BLaER1 treated with 17β-estradiol and CSF1 and Interleukin-3, amounts not matched to agents 10 nM and 100 nM (cell line): ENCODE results near the gene MARK1.

ENCODE experiments used
- H3K27ac ChIP-seq, 11 experiments: shearing (Covaris generic); formaldehyde crosslinking; 2 replicates each; pipeline ENCODE4 v1.8.1; 2022
- H3K27me3 ChIP-seq, 11 experiments: shearing (Covaris generic); formaldehyde crosslinking; 2 replicates each; pipeline ENCODE4 v1.8.1; 2022
- H3K36me3 ChIP-seq, 11 experiments: shearing (Covaris generic); formaldehyde crosslinking; 2 replicates each; pipeline ENCODE4 v1.8.1; 2022
- H3K4me1 ChIP-seq, 10 experiments: shearing (Covaris generic); formaldehyde crosslinking; 2 replicates each; pipeline ENCODE4 v1.8.1; 2022
- H3K4me2 ChIP-seq, 11 experiments: shearing (Covaris generic); formaldehyde crosslinking; 2 replicates each; pipeline ENCODE4 v1.8.1; 2022
- H3K4me3 ChIP-seq, 10 experiments: shearing (Covaris generic); formaldehyde crosslinking; 2 replicates each; pipeline ENCODE4 v1.8.1; 2022
- H3K9ac ChIP-seq, 11 experiments: shearing (Covaris generic); formaldehyde crosslinking; 2 replicates each; pipeline ENCODE4 v1.8.1; 2022
- H3K9me3 ChIP-seq, 11 experiments: shearing (Covaris generic); formaldehyde crosslinking; replicated peaks in 1 of 11; 2 replicates each; pipeline ENCODE4 v1.8.1; 2022
- H4K20me1 ChIP-seq, 11 experiments: shearing (Covaris generic); formaldehyde crosslinking; 2 replicates each; pipeline ENCODE4 v1.8.1; 2022
- Cebpa-rat ChIP-seq, 11 experiments: shearing (Covaris generic); IDR thresholded peaks; 2 replicates each; pipeline ENCODE4 v1.8.1; 2022

Gene MARK1

GRCh38 chr1:220552672-220553260, 24.8 kb downstream of the MARK1 start:
- Histone ChIP-seq H3K4me1 (no peaks in the 10 kb centered on the region), H3K9ac (no peak overlapping the region), H3K4me2 (no peak overlapping the region), H3K9me3 (no peaks in the 10 kb centered on the region), H3K27me3 (no peaks in the 10 kb centered on the region), H4K20me1 (no peaks in the 10 kb centered on the region), H3K27ac (no peak overlapping the region), H3K4me3 (no peak overlapping the region), H3K36me3 (no peaks in the 10 kb centered on the region)
- TF ChIP-seq Cebpa-rat (IDR thresholded peaks at IDR 0.05): no peak

- H3K4me2 ChIP-seq: no peak overlapping the region
- H3K9me3 ChIP-seq: no peaks in the 10 kb centered on the region
- H3K27ac ChIP-seq: no peak overlapping the region
- no peaks in the 10 kb centered on the region for H3K27me3 ChIP-seq
- no peak overlapping the region for H3K4me3 ChIP-seq
- no peaks in the 10 kb centered on the region for H4K20me1 ChIP-seq
- no peak overlapping the region for H3K9ac ChIP-seq
- no peaks in the 10 kb centered on the region for H3K4me1 ChIP-seq
- no peaks in the 10 kb centered on the region for H3K36me3 ChIP-seq
- TF ChIP-seq Cebpa-rat (IDR thresholded peaks at IDR 0.05): no peak
Observed at GRCh38 chr1:220556641-220557040, 28.7 kb downstream of the MARK1 start.

GRCh38 chr1:220563564-220563963, 35.6 kb downstream of the MARK1 start:
- no peak overlapping the region for H3K4me3 ChIP-seq
- H3K9ac ChIP-seq: no peak overlapping the region
- H4K20me1 ChIP-seq: no peaks in the 10 kb centered on the region
- no peak overlapping the region for H3K27ac ChIP-seq
- H3K27me3 ChIP-seq: no peaks in the 10 kb centered on the region
- H3K4me1 ChIP-seq: no peaks in the 10 kb centered on the region
- H3K36me3 ChIP-seq: no peaks in the 10 kb centered on the region
- H3K4me2 ChIP-seq: no peak overlapping the region
- TF ChIP-seq Cebpa-rat (IDR thresholded peaks at IDR 0.05): no peak
- H3K9me3 ChIP-seq: no peaks in the 10 kb centered on the region

- no peak for TF ChIP-seq Cebpa-rat (IDR thresholded peaks at IDR 0.05)
- Histone ChIP-seq H3K4me2 (no peak overlapping the region), H3K27ac (no peak overlapping the region), H3K4me3 (no peak overlapping the region), H4K20me1 (no peaks in the 10 kb centered on the region), H3K9me3 (no peaks in the 10 kb centered on the region), H3K27me3 (no peaks in the 10 kb centered on the region), H3K4me1 (no peaks in the 10 kb centered on the region), H3K9ac (no peak overlapping the region), H3K36me3 (no peaks in the 10 kb centered on the region)
Observed at GRCh38 chr1:220564216-220564615, 36.3 kb downstream of the MARK1 start.

GRCh38 chr1:220565670-220566069, 37.7 kb downstream of the MARK1 start:
- Histone ChIP-seq H3K36me3 (no peaks in the 10 kb centered on the region), H3K27me3 (no peaks in the 10 kb centered on the region), H3K4me1 (no peaks in the 10 kb centered on the region), H3K4me2 (no peak overlapping the region), H4K20me1 (no peaks in the 10 kb centered on the region), H3K9me3 (no peaks in the 10 kb centered on the region), H3K4me3 (no peak overlapping the region), H3K9ac (no peak overlapping the region), H3K27ac (no peak overlapping the region)
- no peak for TF ChIP-seq Cebpa-rat (IDR thresholded peaks at IDR 0.05)

- Histone ChIP-seq H3K9ac (no peak overlapping the region), H3K4me3 (no peak overlapping the region), H4K20me1 (no peaks in the 10 kb centered on the region), H3K4me1 (peaks cover 0 to 3% (median 0%) of the 10 kb centered on the region in 10 experiments; a peak in 4 of 20 replicates), H3K27ac (no peak overlapping the region), H3K27me3 (no peaks in the 10 kb centered on the region), H3K9me3 (peaks cover 0 to 4% (median 0%) of the 10 kb centered on the region in 11 experiments; a peak in 2 of 22 replicates), H3K36me3 (no peaks in the 10 kb centered on the region), H3K4me2 (no peak overlapping the region)
- TF ChIP-seq Cebpa-rat (IDR thresholded peaks at IDR 0.05): no peak
Observed at GRCh38 chr1:220566869-220567268, 38.9 kb downstream of the MARK1 start.

- H4K20me1 ChIP-seq: no peaks in the 10 kb centered on the region
- H3K4me1 ChIP-seq: peaks cover 0 to 12% (median 0%) of the 10 kb centered on the region in 10 experiments; a peak in 7 of 20 replicates
- no peak overlapping the region for H3K9ac ChIP-seq
- H3K4me2 ChIP-seq: peak overlapping the region in 3 of 11 experiments; percentile 27 to 49 (median 39); a peak in 5 of 22 replicates
- no peak overlapping the region for H3K4me3 ChIP-seq
- no peaks in the 10 kb centered on the region for H3K27me3 ChIP-seq
- H3K27ac ChIP-seq: peak overlapping the region in 5 of 11 experiments; percentile 16 to 59 (median 49); a peak in 6 of 22 replicates
- TF ChIP-seq Cebpa-rat (IDR thresholded peaks at IDR 0.05): no peak
- peaks cover 25 to 36% (median 30%) of the 10 kb centered on the region in 11 experiments for H3K9me3 ChIP-seq
- H3K36me3 ChIP-seq: peaks cover 0 to 8% (median 0%) of the 10 kb centered on the region in 11 experiments; a peak in 1 of 22 replicates
Observed at GRCh38 chr1:220572416-220572815, 44.5 kb downstream of the MARK1 start.

- no peak for TF ChIP-seq Cebpa-rat (IDR thresholded peaks at IDR 0.05)
- H3K27ac ChIP-seq: no peak overlapping the region
- no peak overlapping the region for H3K4me3 ChIP-seq
- H3K4me2 ChIP-seq: no peak overlapping the region
- no peaks in the 10 kb centered on the region for H4K20me1 ChIP-seq
- H3K4me1 ChIP-seq: peaks cover 0 to 12% (median 0%) of the 10 kb centered on the region in 10 experiments; a peak in 7 of 20 replicates
- H3K9ac ChIP-seq: no peak overlapping the region
- H3K27me3 ChIP-seq: no peaks in the 10 kb centered on the region
- H3K36me3 ChIP-seq: peaks cover 0 to 8% (median 0%) of the 10 kb centered on the region in 11 experiments; a peak in 1 of 22 replicates
- H3K9me3 ChIP-seq: peaks cover 25 to 36% (median 30%) of the 10 kb centered on the region in 11 experiments
Observed at GRCh38 chr1:220573836-220574235, 45.9 kb downstream of the MARK1 start.

- Histone ChIP-seq H4K20me1 (no peaks in the 10 kb centered on the region), H3K9me3 (peaks cover 25 to 36% (median 30%) of the 10 kb centered on the region in 11 experiments), H3K27ac (no peak overlapping the region), H3K36me3 (peaks cover 0 to 8% (median 0%) of the 10 kb centered on the region in 11 experiments; a peak in 3 of 22 replicates), H3K9ac (no peak overlapping the region), H3K27me3 (no peaks in the 10 kb centered on the region), H3K4me1 (peaks cover 0 to 12% (median 0%) of the 10 kb centered on the region in 10 experiments; a peak in 7 of 20 replicates), H3K4me3 (no peak overlapping the region), H3K4me2 (no peak overlapping the region)
- no peak for TF ChIP-seq Cebpa-rat (IDR thresholded peaks at IDR 0.05)
Observed at GRCh38 chr1:220575718-220576497, 48.0 kb downstream of the MARK1 start.
